Ascending aorta (tissue), 2 donors: Measurements from ENCODE around the gene CFAP65. TPM values are rescaled to one million over a fixed set of nuclear protein-coding genes. Genes with fewer than 3 reads are reported as not detected.

Source experiments
- DNase-seq, 2 donors: peaks; one replicate each; pipeline ENCODE4 v3.0.0-alpha.2; 2019; ENCODE audit warnings: low spot score in 2 of 2
- H3K27ac ChIP-seq, 2 donors: fragments of 200-600 bp; sonication (generic); one replicate each; pipeline ENCODE4 v1.5.1; 2016 to 2017; ENCODE audit warnings: mild to moderate bottlenecking in 1 of 2
- H3K27me3 ChIP-seq: fragments of 200-600 bp; sonication (generic); one replicate; pipeline ENCODE4 v1.5.1; 2017
- H3K36me3 ChIP-seq, 2 donors: fragments of 200-600 bp; sonication (generic); one replicate each; pipeline ENCODE4 v1.5.1; 2016
- H3K4me1 ChIP-seq, 2 donors: fragments of 200-600 bp; sonication (generic); one replicate each; pipeline ENCODE4 v1.5.1; 2016 to 2017; ENCODE audit warnings: mild to moderate bottlenecking in 1 of 2
- H3K4me3 ChIP-seq, 2 donors: fragments of 200-600 bp; sonication (generic); one replicate each; pipeline ENCODE4 v1.5.1; 2016 to 2017; ENCODE audit warnings: mild to moderate bottlenecking in 1 of 2
- H3K9me3 ChIP-seq, 2 donors: fragments of 200-600 bp; sonication (generic); one replicate each; pipeline ENCODE4 v1.5.1; 2016
- intact Hi-C: fragments of 100-400 bp; cut with DNase I; formaldehyde crosslinking; loops from one replicate; pipeline ENCODE4 v1.15.1; 2023
- total RNA-seq: library from RNA; depleted of rRNA; stranded (reverse); fragments of >200 nt; gene quantifications from one replicate; pipeline ENCODE4 v1.1.0, GENCODE V29; 2016
- TF ChIP-seq, protein P1 (sequence below), 3 experiments: fragments of 200-600 bp in 2 of 3; fragments of 450-650 bp in 1 of 3; sonication (generic) in 2 of 3; IDR thresholded peaks; one replicate each; pipeline ENCODE4 v1.5.1; 2016 to 2019; ENCODE audit warnings: antibody characterized with exemption in 3 of 3, mild to moderate bottlenecking in 1 of 3, moderate library complexity in 1 of 3

The CFAP65 gene
- total RNA-seq, 1 donor from 2014 or later = not detected

- Histone ChIP-seq H3K4me1 (peaks cover 16 to 38% of the 10 kb centered on the region in 2 donors), H3K4me3 (peak overlapping the region; percentile 51 to 54), H3K27ac (no peak overlapping the region), H3K36me3 (no peaks in the 10 kb centered on the region), H3K27me3 (peaks cover 51% of the 10 kb centered on the region), H3K9me3 (no peaks in the 10 kb centered on the region)
- intact Hi-C loops = no loop called here
- DNase-seq = no peak
- TF ChIP-seq, protein P1, sequence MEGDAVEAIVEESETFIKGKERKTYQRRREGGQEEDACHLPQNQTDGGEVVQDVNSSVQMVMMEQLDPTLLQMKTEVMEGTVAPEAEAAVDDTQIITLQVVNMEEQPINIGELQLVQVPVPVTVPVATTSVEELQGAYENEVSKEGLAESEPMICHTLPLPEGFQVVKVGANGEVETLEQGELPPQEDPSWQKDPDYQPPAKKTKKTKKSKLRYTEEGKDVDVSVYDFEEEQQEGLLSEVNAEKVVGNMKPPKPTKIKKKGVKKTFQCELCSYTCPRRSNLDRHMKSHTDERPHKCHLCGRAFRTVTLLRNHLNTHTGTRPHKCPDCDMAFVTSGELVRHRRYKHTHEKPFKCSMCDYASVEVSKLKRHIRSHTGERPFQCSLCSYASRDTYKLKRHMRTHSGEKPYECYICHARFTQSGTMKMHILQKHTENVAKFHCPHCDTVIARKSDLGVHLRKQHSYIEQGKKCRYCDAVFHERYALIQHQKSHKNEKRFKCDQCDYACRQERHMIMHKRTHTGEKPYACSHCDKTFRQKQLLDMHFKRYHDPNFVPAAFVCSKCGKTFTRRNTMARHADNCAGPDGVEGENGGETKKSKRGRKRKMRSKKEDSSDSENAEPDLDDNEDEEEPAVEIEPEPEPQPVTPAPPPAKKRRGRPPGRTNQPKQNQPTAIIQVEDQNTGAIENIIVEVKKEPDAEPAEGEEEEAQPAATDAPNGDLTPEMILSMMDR (IDR thresholded peaks at IDR 0.05) = no peak
Observed at GRCh38 chr2:218982586-218983262, 58.6 kb downstream of the CFAP65 start.

GRCh38 chr2:218981881-218982585 is 59.3 kb downstream of the CFAP65 start:
- H3K9me3 ChIP-seq = no peaks in the 10 kb centered on the region
- H3K4me1 ChIP-seq = peaks cover 16 to 38% of the 10 kb centered on the region in 2 donors
- peak overlapping the region; percentile 51 to 54 for H3K4me3 ChIP-seq
- H3K27me3 ChIP-seq = peaks cover 51% of the 10 kb centered on the region
- no peaks in the 10 kb centered on the region for H3K36me3 ChIP-seq
- no peak for DNase-seq
- H3K27ac ChIP-seq = no peak overlapping the region
- intact Hi-C loops = no loop called here
- TF ChIP-seq, protein P1 (IDR thresholded peaks at IDR 0.05) = no peak

DNA sequence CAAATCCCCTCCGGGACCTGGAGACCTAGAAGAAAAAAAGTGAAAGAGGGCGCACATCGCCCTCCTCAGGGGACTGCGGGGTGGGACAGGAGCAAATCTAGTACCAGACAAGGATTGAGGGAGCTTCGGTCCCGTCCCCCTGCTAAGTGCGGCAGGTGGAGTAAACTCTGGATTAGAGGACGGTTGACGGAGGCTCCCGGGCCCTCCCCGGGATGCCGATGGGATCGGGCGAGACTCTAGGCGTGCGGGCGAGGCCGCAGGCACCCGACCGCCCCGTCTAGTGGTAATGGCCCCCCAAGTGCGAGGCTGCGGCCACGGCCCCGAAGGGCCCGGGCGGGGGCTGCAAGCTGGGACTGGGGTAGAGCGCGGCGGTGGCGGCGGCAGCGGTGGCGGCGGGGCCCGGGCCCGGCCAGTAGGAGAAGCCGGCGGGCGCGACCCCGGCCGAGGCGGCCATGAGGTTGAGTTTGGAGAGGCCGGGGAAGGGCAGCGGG is 59.9 kb downstream of the CFAP65 start:
- TF ChIP-seq, protein P1 (IDR thresholded peaks at IDR 0.05) = no peak
- H3K27me3 ChIP-seq = peaks cover 51% of the 10 kb centered on the region
- no peaks in the 10 kb centered on the region for H3K9me3 ChIP-seq
- peaks cover 16 to 38% of the 10 kb centered on the region in 2 donors for H3K4me1 ChIP-seq
- no peak for DNase-seq
- no peaks in the 10 kb centered on the region for H3K36me3 ChIP-seq
- peak overlapping the region; percentile 51 to 54 for H3K4me3 ChIP-seq
- no peak overlapping the region for H3K27ac ChIP-seq
- intact Hi-C loops = no loop called here

DNA sequence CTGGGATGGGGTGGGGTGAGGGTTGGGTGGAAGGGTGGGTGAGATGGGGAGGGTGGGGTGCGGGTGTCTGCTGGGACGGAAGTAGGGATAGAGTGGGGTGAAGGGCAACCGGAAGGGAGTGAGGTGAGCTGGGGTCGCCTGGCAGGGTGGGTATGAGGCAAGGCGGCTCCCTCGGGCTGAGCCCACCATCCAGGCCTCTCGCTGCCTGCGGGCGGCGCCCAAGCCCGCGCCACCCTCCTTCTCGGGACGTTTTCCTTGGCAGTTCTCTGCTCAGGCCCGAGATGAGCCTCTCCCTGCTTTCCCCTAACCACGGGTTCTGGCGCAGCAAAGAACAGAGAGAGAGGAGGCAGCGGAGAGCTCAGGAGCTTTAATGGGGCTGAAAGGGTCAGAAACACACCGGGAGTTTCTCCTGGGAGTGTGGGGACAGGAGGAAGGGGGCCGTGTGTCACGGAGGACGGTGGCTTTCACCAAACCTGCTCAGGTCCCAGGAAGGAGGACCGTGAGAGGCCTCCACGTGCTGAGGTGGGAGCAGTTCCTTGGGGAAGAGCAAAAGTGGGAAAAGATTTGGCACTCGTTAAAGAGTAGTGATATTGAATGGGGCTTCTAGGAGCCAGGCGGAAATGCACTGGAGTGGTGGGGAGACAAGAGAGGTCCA is 60.5 kb downstream of the CFAP65 start:
- no peaks in the 10 kb centered on the region for H3K36me3 ChIP-seq
- DNase-seq = no peak
- H3K4me1 ChIP-seq = peaks cover 16 to 38% of the 10 kb centered on the region in 2 donors
- intact Hi-C loops = no loop called here
- H3K4me3 ChIP-seq = peak overlapping the region; percentile 51 to 54
- H3K27me3 ChIP-seq = peaks cover 51% of the 10 kb centered on the region
- TF ChIP-seq, protein P1 (IDR thresholded peaks at IDR 0.05) = no peak
- H3K9me3 ChIP-seq = no peaks in the 10 kb centered on the region
- no peak overlapping the region for H3K27ac ChIP-seq

DNA sequence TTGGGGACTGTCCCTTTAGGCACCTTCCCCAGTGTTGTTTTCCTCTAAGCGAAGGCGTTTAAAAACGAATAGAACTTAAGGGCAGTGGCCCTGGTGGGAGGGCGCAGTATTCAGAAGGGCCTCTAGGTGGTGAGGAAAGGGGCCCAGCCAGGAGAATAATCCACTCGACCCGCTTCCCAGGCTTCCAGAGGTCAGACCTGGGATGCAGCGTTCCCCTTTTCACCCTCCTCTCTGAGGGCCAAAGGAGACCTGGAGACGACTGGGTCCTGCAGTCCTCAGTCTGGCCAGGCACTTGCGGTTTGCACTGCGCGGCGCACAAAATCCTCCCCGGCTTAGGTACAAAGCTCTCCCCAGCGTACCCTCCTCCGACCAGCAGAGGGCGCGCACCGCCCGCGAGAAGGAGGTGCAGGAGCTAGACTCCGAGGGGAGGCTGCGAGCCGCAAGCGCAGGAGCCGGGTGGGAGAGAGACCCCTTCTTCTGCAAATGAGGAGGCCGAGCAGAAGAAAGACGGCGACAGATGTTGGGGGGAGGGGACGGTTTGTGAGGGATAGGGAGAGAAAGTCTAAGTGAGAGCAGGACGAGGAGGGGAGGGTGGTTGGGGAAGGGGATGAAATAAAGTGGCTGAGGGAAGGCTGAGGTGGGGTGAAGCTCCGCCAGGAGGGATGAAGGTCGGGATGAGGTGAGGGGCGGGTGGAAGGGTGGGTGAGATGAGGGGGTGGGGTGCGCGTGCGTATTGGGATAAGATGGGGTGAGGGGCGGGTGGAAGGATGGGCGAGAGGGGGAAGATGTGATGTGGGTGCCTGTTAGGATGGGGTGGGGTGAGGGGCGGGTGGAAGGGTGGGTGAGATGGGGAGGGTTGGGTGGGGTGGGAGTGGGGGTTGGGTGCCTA is 61.2 kb downstream of the CFAP65 start:
- H3K27me3 ChIP-seq = peaks cover 47% of the 10 kb centered on the region
- intact Hi-C loops = no loop called here
- no peak overlapping the region for H3K27ac ChIP-seq
- peak overlapping the region; percentile 30 to 35 for H3K4me3 ChIP-seq
- TF ChIP-seq, protein P1 (IDR thresholded peaks at IDR 0.05) = peak; percentile 75 to 97 (median 97)
- H3K9me3 ChIP-seq = no peaks in the 10 kb centered on the region
- peaks cover 15 to 37% of the 10 kb centered on the region in 2 donors for H3K4me1 ChIP-seq
- peak; percentile 20 to 88 for DNase-seq
- no peaks in the 10 kb centered on the region for H3K36me3 ChIP-seq
